Tibial nerve (tissue), 3 donors: ENCODE data around the gene PPM1F.

Source experiments
- CTCF ChIP-seq, 5 experiments: fragments of 200-600 bp in 3 of 5; fragments of 450-650 bp in 2 of 5; sonication (generic) in 3 of 5; IDR thresholded peaks; one replicate each; pipeline ENCODE4 v1.5.1; 2016 to 2019; ENCODE audit warnings: antibody characterized with exemption in 5 of 5, mild to moderate bottlenecking in 3 of 5, moderate library complexity in 2 of 5
- POLR2A ChIP-seq, 2 donors: fragments of 450-650 bp; IDR thresholded peaks; one replicate each; pipeline ENCODE4 v1.6.1; 2017; ENCODE audit warnings: antibody characterized with exemption in 2 of 2, mild to moderate bottlenecking in 2 of 2, moderate library complexity in 2 of 2

- no peak for TF ChIP-seq CTCF (IDR thresholded peaks at IDR 0.05)
- no peak for TF ChIP-seq POLR2A (IDR thresholded peaks at IDR 0.05)
Observed at GRCh38 chr22:21898354-21898896, 54.2 kb downstream of the PPM1F start.
